ENCODE measurements around the gene THSD7B. TPM values are rescaled to one million over a fixed set of nuclear protein-coding genes. Genes with fewer than 3 reads are reported as not detected.

THSD7B gene
- total RNA-seq, 2 donors from 2014 or later = not detected

DNA sequence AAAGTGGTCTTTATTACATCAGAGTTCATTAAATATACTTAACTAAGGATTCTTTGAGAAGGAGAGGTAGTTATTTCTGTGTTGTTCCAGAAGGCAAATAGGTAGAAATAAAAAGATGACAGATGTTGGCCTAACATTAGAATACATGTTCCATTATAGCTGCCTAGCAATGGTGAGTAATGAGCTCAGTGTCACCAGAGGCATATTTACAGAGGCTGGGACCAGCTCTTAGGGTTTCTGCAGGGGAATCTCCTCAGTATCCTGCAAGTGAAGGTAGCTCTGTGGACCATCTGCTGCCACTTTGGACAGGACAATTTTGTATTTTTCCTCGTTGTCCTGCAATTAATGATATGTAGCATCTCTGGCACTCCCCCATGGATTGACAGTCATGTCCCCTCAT, 416.0 kb downstream of the THSD7B start:
- Mint-ChIP-seq H3K9me3 (peaks cover 0 to 2% of the 10 kb centered on the region in 2 donors), H3K27ac (no peak overlapping the region), H3K36me3 (no peaks in the 10 kb centered on the region)
- no peak for ATAC-seq
- DNase-seq (ENCODE audit: low spot score in 2 of 2) = no peak

DNA sequence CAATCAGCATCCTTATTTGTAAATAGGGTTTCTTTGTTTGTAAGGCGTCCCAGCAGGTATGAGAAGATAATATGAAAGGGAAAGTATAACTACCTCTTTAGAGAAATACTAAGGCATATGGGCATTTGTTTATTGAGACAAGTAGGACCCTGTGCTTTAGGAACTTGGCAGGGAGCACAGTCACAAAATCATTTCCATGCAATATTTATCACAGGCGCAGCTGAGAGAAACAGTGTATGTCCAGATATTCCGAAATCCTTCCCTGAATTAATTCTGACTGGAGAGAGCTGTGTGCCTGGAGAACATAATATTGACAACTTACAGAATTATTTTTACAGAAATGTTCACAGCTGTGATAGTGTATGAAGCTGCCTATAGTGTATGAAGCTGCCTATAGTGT, 416.7 kb downstream of the THSD7B start:
- no peak overlapping the region for H3K27ac Mint-ChIP-seq
- peaks cover 0 to 5% of the 10 kb centered on the region in 2 donors for H3K9me3 Mint-ChIP-seq
- DNase-seq (ENCODE audit: low spot score in 2 of 2) (no peak), ATAC-seq (no peak)
- no peaks in the 10 kb centered on the region for H3K36me3 Mint-ChIP-seq

DNA sequence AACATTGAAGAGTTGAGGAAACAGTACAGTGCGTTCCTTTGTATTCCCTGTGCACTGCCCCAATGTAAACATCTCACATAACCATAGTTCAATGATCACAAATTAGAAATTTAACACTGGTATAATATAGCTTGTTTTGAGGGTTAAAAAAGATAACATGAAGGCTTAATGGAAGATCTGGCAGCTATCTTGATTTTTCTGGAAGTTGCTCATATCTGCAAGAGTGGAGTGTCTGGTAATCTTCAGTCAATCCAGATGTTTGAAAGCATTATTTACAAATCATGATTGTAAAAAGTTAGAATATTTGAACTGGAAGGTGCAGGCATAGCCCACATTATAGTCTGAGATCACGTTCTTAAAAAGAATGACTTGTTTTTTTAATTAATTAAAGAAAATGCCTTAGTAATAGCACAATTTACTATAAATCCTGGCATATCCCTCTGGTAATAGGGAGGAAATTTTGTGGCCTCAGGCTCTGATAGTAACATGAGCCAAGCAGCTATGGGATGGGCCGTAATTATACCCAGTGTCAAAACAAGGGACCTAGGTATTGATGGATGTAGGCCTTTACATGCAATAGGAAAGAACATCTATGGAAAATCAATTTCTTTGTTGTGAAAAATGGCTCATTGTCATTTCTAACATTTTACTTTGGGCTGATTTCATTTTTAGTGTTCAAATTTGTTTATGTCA, 418.0 kb downstream of the THSD7B start:
- Mint-ChIP-seq H3K27ac (no peak overlapping the region), H3K9me3 (peaks cover 0 to 5% of the 10 kb centered on the region in 2 donors), H3K36me3 (no peaks in the 10 kb centered on the region)
- no peak for DNase-seq (ENCODE audit: low spot score in 2 of 2)
- no peak for ATAC-seq

DNA sequence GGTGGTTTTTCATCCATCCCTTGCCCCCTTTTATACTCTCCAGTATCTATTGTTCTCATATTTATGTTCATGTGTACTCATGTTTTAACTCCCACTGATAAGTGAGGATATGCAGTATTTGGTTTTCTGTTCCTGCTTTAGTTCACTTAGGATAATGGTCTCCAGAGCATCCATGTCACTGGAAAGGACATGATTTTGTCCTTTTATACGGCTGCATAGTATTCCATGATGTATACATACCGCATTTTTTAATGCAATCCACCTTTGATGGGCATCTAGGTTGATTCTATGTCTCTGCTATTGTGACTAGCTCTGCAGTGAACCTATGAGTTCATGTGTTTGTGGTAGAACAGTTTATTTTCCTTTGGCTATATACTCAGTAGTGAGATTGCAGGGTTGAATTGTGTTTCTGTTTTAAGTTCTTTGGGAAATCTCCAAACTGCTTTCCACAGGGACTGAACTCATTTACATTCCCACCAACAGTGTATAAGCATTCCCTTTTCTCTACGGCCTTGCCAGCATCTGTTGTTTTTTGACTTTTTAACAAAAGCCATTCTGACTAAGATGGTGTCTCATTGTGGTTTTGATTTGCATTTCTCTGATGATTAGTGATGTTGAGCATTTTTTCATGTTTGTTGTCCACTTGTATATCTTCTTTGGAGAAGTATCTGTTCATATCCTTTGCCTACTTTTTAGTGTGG, 420.2 kb downstream of the THSD7B start:
- H3K36me3 Mint-ChIP-seq = no peaks in the 10 kb centered on the region
- no peak for ATAC-seq
- H3K27ac Mint-ChIP-seq = no peak overlapping the region
- peaks cover 6 to 8% of the 10 kb centered on the region in 2 donors for H3K9me3 Mint-ChIP-seq
- no peak for DNase-seq (ENCODE audit: low spot score in 2 of 2)

DNA sequence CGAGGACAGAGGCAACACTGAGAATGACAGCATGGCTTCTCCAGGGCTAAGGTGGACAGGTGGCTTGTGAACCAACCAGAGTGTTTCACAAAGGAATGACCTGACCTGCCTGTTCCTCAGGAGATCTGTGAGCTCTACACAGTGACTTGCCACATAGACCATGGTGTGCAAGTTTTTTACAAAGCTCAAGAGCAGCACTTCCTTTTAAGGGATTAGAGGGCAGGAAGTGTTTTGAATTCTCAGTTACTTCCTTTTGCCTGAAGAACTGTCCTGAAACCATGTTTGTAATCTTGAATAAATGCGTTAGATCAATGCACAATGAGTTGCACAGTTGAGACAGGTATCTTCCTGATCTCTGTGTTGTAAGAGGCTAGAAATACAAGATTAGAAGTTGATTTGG, 421.9 kb downstream of the THSD7B start:
- DNase-seq (ENCODE audit: low spot score in 2 of 2) (no peak), ATAC-seq (no peak)
- H3K27ac Mint-ChIP-seq = no peak overlapping the region
- no peaks in the 10 kb centered on the region for H3K36me3 Mint-ChIP-seq
- H3K9me3 Mint-ChIP-seq = peaks cover 8 to 12% of the 10 kb centered on the region in 2 donors

DNA sequence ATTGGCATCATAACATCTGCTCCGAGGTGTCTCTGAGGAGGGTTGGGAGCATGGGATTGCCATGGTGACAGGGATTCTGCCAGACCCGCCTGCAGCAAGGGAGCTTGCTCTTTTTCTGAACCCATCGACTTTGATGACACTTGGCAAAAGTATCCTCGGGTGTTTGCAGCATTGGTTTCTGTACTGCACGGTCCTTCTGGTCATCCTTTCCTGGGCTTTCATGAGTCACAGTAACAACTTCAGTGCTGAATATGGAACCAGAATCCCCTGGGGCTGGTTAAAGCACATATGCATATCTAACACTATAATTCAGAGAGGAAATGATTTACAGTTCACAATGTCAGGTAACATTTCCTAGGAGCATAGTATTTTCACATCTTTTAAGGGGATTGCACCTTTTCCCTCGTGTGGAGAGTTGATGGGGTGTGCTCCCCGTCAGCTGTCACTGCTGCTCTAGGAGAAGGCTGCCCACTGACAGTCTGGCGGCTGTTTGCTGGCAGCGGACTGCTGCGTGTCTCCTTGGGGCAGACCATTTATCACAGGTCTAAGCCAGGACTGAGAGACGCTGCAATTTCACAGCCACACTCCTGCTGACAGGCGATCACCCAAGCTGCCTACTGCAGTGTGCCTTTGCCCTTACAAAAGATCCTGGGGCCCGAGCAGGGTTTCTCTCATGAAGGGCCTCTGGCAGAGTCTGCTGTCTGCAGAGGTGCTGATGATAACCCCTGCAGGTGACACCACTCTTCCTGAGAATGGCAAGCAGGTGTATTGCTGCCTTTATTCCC, 425.3 kb downstream of the THSD7B start:
- ATAC-seq (no peak), DNase-seq (ENCODE audit: low spot score in 2 of 2) (no peak)
- H3K9me3 Mint-ChIP-seq = peaks cover 8 to 12% of the 10 kb centered on the region in 2 donors
- no peak overlapping the region for H3K27ac Mint-ChIP-seq
- no peaks in the 10 kb centered on the region for H3K36me3 Mint-ChIP-seq

DNA sequence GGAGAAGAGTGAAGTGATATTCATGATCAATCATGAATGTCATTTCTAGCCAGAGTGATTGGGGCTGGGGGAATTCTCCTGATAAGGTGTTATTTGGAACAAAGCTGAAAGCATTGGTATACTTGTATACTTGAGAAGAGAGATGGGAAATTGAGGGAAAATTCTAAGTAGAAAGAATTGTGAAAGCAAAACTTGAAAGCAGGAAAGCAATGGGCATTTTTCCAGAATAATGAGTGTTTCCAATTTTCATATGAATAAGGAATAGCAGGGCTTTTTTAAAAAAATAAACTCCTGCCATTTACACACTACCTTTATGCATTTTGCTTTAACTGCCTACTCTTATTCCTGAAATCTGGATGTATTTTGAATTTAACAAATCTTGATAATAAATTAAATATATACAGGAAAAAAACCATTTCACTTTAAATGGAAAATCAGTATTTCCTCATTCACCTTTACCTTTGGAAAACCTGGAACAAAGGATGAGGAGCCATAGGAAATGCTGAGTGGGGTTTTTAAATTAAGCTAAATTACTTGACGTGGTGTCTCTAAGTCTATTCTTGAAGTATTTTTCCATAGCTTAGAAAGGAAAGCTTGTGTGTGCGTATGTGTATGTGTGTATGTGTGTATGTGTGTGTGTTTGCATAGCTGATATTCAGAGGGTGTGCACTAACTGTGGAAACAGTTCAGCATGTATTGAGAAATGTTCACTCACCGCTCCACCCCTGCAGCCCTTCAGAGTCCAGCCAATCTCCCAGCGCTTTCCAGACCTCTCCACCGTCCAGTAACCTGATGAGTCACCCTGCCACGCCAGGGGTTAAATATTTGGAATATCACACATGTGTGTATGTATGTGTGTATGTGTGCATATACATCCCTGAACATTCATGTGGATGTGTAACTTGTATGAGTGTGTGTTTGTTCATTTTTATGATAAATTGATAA, 427.3 kb downstream of the THSD7B start:
- no peak for ATAC-seq
- H3K36me3 Mint-ChIP-seq = no peaks in the 10 kb centered on the region
- DNase-seq (ENCODE audit: low spot score in 2 of 2) = no peak
- no peak overlapping the region for H3K27ac Mint-ChIP-seq
- H3K9me3 Mint-ChIP-seq = peaks cover 6 to 15% of the 10 kb centered on the region in 2 donors

DNA sequence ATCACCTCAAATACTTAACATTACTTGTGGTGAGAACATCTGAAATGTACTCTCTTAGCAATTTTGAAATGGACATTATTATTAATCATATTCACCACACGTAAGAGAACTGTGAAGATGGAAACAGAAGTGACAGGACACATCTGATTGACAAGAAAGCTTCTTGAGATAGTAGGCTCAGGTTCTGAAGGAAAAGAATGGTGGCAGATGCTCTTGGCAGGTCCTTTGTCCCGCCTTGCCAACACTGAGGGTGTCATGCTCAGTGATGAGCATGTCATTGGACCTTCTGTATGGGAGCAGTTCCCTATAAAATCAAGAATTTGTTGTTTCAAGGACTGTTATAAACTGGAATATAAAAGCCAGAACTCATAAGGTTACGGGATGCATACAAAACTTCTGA, 428.1 kb downstream of the THSD7B start:
- no peak for ATAC-seq
- H3K36me3 Mint-ChIP-seq = no peaks in the 10 kb centered on the region
- H3K27ac Mint-ChIP-seq = no peak overlapping the region
- peaks cover 6 to 15% of the 10 kb centered on the region in 2 donors for H3K9me3 Mint-ChIP-seq
- DNase-seq (ENCODE audit: low spot score in 2 of 2) = no peak

DNA sequence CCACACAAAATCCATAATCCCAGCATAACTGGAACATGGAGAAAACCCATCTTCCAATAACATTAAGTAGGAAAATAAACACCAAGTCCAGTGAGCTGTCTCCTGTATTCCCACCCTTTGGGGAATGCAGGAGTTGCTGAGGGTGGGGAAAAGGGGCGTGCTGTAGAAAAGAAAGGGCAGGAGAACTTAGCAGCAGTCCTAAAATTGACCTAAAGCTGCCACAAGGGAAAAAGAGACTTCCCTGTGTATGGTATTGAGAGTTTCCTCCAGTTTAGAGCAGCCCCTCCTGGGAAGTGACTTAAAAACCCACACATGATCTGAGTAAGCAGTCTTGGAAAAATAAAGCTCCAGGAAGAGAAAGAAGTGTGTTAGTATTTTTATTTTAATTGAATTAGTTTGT, 428.8 kb downstream of the THSD7B start:
- Mint-ChIP-seq H3K27ac (no peak overlapping the region), H3K36me3 (no peaks in the 10 kb centered on the region), H3K9me3 (peaks cover 4 to 15% of the 10 kb centered on the region in 2 donors)
- DNase-seq (ENCODE audit: low spot score in 2 of 2) = no peak
- ATAC-seq = no peak

DNA sequence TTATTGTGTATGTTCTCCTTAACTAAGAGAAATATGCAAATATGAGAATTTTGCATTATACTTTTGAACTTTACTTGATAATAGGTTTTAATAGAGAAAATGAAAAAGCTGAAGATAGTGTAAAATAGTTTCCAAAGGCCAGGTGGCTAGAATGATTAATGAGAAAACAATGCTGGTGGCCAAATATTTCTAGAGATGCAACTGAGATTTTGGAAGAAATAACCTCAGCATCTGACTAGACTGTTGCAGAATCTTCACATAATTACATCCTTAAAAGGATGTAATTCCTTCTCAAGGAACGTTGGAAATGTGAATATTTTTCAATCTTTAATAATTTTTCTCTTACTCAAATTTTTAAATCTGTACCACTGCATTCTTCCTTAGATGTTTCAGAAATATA, 434.4 kb downstream of the THSD7B start:
- ATAC-seq = no peak
- no peak for DNase-seq (ENCODE audit: low spot score in 2 of 2)
- Mint-ChIP-seq H3K27ac (no peak overlapping the region), H3K9me3 (peaks cover 3 to 7% of the 10 kb centered on the region in 2 donors), H3K36me3 (no peaks in the 10 kb centered on the region)

DNA sequence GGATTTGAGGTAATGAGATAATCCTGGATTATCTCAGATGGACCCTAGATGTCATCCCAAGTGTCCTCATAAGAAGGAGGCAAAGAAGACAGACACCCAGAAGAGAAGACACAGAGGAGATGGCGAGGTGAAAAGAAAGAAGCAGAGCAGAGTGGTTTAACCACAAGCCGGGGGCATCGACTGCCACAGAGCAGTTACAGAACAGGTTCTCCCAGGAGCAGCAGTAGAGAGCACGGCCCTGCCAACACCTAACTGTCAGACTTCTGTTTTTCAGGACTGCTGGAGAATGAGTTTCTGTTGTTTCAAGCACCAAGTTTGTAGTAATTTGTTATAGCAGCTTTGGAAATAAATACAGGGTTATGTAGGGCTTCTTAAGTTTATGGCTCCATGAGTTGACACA, 437.0 kb downstream of the THSD7B start:
- no peak for ATAC-seq
- H3K27ac Mint-ChIP-seq = no peak overlapping the region

DNA sequence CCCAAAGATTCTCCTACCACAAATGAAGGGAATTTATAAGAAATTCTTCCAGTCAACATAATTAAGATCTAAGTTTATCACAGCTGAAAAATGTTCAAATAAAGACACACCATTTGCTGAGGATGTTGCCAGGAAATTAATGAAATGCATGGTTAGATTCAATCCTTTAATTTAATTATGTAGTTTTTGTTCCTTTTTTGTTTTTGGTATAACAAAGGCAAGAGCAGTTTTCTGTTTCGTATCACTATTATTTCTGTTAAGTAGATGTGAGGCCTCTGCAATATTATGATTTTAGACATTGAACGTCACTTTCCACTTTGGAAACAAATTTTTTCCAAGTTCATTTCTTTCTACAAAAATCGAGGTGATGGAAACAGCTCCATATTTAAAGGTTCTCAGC, 440.0 kb downstream of the THSD7B start:
- no peaks in the 10 kb centered on the region for H3K36me3 Mint-ChIP-seq
- H3K9me3 Mint-ChIP-seq = peaks cover 0 to 4% of the 10 kb centered on the region in 2 donors
- H3K27ac Mint-ChIP-seq = no peak overlapping the region
- ATAC-seq (no peak), DNase-seq (ENCODE audit: low spot score in 2 of 2) (no peak)

More for the DNA sequence above, 437.0 kb downstream of the THSD7B start:
- Mint-ChIP-seq H3K9me3 (peaks cover 0 to 4% of the 10 kb centered on the region in 2 donors), H3K36me3 (no peaks in the 10 kb centered on the region)
- DNase-seq (ENCODE audit: low spot score in 2 of 2) = no peak

DNA sequence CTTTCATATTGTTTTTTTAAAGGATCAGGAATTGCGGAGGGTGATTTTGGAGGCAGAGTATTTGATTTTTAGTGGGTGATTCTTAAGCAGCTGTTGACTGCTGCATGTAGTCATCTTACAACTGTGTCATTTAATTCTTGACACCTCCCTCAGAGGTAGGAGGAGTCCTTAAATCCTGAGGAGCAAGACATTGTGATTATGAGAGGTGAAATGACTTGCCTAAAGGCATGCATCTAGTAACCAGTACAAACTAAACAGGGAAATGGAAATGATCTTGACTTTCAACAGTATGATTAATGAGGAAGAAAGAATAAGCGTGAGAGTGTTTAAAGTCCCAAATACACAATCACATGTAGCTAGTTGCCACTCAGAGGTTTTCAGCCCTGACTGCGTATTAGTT, 440.7 kb downstream of the THSD7B start:
- Mint-ChIP-seq H3K9me3 (peaks cover 0 to 4% of the 10 kb centered on the region in 2 donors), H3K27ac (no peak overlapping the region), H3K36me3 (no peaks in the 10 kb centered on the region)
- no peak for DNase-seq (ENCODE audit: low spot score in 2 of 2)
- no peak for ATAC-seq

DNA sequence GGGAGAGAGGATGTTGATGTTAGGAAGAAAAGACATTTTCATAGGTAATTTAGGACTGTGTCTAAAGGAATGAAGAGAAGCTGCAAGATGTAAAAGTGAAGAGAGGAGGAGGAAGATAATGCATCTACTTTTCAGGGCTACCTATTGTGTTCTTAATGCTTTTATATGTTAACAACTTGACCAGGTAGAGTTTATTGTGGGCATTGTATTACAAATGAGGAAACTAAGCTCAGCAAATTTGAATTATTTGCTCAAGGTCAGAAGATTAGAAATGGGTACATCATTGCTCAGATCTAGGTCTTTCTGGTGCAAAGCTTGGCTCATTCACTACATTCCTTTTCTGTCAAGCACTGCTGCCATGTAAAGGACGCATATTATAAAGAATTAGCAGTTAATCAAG, 441.7 kb downstream of the THSD7B start:
- Mint-ChIP-seq H3K9me3 (peaks cover 0 to 4% of the 10 kb centered on the region in 2 donors), H3K36me3 (no peaks in the 10 kb centered on the region), H3K27ac (no peak overlapping the region)
- DNase-seq (ENCODE audit: low spot score in 2 of 2) (no peak), ATAC-seq (no peak)

DNA sequence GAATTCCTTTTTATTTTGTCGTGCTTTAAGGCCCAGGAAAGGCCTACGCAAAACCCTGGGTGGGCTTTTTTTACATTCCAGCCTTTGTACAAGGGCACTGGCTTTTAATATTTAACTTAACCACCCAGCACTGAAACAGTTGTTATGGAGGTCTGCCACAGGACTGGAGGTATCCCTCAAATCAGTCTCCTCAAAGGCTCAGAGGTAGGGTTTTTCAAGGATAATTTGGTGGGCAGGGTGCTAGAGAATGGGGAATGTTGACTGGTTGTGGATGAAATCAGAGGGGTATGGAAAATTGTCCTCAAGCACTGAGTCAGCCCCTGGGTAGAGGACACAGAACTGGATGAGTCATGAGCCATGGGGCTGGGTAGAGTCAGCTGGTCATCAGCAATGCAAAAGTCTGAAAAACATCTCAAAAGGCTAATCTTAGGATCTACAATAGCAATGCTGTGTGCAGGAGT, 443.1 kb downstream of the THSD7B start:
- H3K9me3 Mint-ChIP-seq = no peaks in the 10 kb centered on the region
- no peak overlapping the region for H3K27ac Mint-ChIP-seq
- no peak for DNase-seq (ENCODE audit: low spot score in 2 of 2)

DNA sequence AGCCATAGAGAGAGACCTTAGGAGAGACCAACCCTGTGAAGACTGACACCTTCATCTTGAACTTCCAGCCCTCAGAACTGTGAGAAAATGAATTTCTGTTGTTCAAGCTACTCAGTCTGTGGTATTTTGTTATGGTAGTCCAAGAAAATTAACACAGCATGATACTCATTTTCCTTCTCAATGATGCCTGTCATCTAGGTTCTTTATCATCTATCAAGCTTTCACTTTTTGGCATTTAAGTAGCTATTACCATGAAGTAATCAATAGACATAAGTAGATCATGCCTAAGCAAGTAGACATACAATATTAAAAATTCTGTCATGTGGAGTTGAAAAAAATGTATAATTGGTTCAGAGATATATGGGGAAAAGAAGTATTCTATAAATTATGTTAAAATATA, 444.7 kb downstream of the THSD7B start:
- H3K9me3 Mint-ChIP-seq = no peaks in the 10 kb centered on the region
- no peaks in the 10 kb centered on the region for H3K36me3 Mint-ChIP-seq
- DNase-seq (ENCODE audit: low spot score in 2 of 2) = no peak
- H3K27ac Mint-ChIP-seq = no peak overlapping the region
- ATAC-seq = no peak

More for the DNA sequence above, 443.1 kb downstream of the THSD7B start:
- ATAC-seq = no peak
- no peaks in the 10 kb centered on the region for H3K36me3 Mint-ChIP-seq

All from activated naive CD4-positive, alpha-beta T cell treated with anti-CD3 and anti-CD28 coated beads, Interleukin-2, amount 50 U/mL, for 72 hours (primary cell).